ENCODE data around the gene UTY.

UTY gene

DNA sequence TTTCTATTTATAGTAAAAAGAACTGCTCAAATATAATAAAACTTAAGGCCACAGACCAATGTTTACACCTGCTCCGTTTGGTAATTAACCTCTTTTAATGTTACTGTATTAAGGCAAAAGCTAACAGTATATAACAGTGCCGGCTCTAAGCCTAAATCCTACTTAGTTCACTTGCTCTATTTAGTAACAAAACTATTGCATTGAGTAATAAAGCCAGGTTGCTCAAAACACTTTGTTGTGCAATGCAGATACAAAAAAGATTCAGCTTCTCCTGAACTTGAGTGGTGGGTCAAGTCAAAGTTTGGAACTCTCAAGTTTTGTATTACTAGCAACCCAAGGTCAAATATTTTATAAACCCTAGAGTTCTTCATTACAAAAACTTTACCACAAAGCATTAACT lies 116.2 kb downstream of the UTY start:
- TF ChIP-seq TCF4 (CRISPR knock-in tag; IDR thresholded peaks at IDR 0.05; ENCODE audit: borderline replicate concordance) (no peak), ZFP3 (CRISPR knock-in tag; IDR thresholded peaks at IDR 0.05) (no peak), ZNF565 (CRISPR knock-in tag; conservative IDR thresholded peaks at IDR 0.05; ENCODE audit: low read depth) (no peak), BACH2 (CRISPR knock-in tag; IDR thresholded peaks at IDR 0.05; ENCODE audit: borderline replicate concordance) (no peak), SNAI2 (CRISPR knock-in tag; IDR thresholded peaks at IDR 0.05) (no peak), PATZ1 (CRISPR knock-in tag; IDR thresholded peaks at IDR 0.05; ENCODE audit: borderline replicate concordance) (no peak), POU6F1 (CRISPR knock-in tag; IDR thresholded peaks at IDR 0.05; ENCODE audit: borderline replicate concordance, low read depth) (no peak), ZFP30 (CRISPR knock-in tag; IDR thresholded peaks at IDR 0.05) (no peak), PPARA (CRISPR knock-in tag; IDR thresholded peaks at IDR 0.05; ENCODE audit: borderline replicate concordance) (no peak), RARB (CRISPR knock-in tag; IDR thresholded peaks at IDR 0.05) (no peak), TOX (CRISPR knock-in tag; IDR thresholded peaks at IDR 0.05; ENCODE audit: borderline replicate concordance) (no peak), ZNF70 (CRISPR knock-in tag; IDR thresholded peaks at IDR 0.05) (no peak), ISL1 (CRISPR knock-in tag; IDR thresholded peaks at IDR 0.05) (no peak)
- TF ChIP-seq, protein P1, sequence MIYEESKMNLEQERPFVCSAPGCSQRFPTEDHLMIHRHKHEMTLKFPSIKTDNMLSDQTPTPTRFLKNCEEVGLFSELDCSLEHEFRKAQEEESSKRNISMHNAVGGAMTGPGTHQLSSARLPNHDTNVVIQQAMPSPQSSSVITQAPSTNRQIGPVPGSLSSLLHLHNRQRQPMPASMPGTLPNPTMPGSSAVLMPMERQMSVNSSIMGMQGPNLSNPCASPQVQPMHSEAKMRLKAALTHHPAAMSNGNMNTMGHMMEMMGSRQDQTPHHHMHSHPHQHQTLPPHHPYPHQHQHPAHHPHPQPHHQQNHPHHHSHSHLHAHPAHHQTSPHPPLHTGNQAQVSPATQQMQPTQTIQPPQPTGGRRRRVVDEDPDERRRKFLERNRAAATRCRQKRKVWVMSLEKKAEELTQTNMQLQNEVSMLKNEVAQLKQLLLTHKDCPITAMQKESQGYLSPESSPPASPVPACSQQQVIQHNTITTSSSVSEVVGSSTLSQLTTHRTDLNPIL (CRISPR knock-in tag; IDR thresholded peaks at IDR 0.05; ENCODE audit: low read depth), result no peak
- TF ChIP-seq, protein P2, sequence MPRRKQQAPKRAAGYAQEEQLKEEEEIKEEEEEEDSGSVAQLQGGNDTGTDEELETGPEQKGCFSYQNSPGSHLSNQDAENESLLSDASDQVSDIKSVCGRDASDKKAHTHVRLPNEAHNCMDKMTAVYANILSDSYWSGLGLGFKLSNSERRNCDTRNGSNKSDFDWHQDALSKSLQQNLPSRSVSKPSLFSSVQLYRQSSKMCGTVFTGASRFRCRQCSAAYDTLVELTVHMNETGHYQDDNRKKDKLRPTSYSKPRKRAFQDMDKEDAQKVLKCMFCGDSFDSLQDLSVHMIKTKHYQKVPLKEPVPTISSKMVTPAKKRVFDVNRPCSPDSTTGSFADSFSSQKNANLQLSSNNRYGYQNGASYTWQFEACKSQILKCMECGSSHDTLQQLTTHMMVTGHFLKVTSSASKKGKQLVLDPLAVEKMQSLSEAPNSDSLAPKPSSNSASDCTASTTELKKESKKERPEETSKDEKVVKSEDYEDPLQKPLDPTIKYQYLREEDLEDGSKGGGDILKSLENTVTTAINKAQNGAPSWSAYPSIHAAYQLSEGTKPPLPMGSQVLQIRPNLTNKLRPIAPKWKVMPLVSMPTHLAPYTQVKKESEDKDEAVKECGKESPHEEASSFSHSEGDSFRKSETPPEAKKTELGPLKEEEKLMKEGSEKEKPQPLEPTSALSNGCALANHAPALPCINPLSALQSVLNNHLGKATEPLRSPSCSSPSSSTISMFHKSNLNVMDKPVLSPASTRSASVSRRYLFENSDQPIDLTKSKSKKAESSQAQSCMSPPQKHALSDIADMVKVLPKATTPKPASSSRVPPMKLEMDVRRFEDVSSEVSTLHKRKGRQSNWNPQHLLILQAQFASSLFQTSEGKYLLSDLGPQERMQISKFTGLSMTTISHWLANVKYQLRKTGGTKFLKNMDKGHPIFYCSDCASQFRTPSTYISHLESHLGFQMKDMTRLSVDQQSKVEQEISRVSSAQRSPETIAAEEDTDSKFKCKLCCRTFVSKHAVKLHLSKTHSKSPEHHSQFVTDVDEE (CRISPR knock-in tag; IDR thresholded peaks at IDR 0.05), result no peak
- ATAC-seq, result no peak

GRCh38 chrY:13362662-13363061 lies 117.2 kb downstream of the UTY start:
- TF ChIP-seq, protein P2 (CRISPR knock-in tag; IDR thresholded peaks at IDR 0.05), result no peak
- TF ChIP-seq TOX (CRISPR knock-in tag; IDR thresholded peaks at IDR 0.05; ENCODE audit: borderline replicate concordance) (no peak), ZNF70 (CRISPR knock-in tag; IDR thresholded peaks at IDR 0.05) (no peak), PATZ1 (CRISPR knock-in tag; IDR thresholded peaks at IDR 0.05; ENCODE audit: borderline replicate concordance) (no peak), CSDC2 (CRISPR knock-in tag; IDR thresholded peaks at IDR 0.05) (no peak), ZFP30 (CRISPR knock-in tag; IDR thresholded peaks at IDR 0.05) (no peak), ZNF565 (CRISPR knock-in tag; conservative IDR thresholded peaks at IDR 0.05; ENCODE audit: low read depth) (no peak), ARNTL (CRISPR knock-in tag; IDR thresholded peaks at IDR 0.05; ENCODE audit: borderline replicate concordance, low read depth) (no peak), CSRNP3 (CRISPR knock-in tag; IDR thresholded peaks at IDR 0.05) (no peak), ZFP3 (CRISPR knock-in tag; IDR thresholded peaks at IDR 0.05) (no peak), ESRRG (CRISPR knock-in tag; IDR thresholded peaks at IDR 0.05) (no peak), BACH2 (CRISPR knock-in tag; IDR thresholded peaks at IDR 0.05; ENCODE audit: borderline replicate concordance) (no peak), OSR1 (CRISPR knock-in tag; IDR thresholded peaks at IDR 0.05) (no peak), TCF4 (CRISPR knock-in tag; IDR thresholded peaks at IDR 0.05; ENCODE audit: borderline replicate concordance) (no peak), RARB (CRISPR knock-in tag; IDR thresholded peaks at IDR 0.05) (no peak)
- TF ChIP-seq, protein P1 (CRISPR knock-in tag; IDR thresholded peaks at IDR 0.05; ENCODE audit: low read depth), result no peak
- no peak for ATAC-seq

All from SK-N-SH treated with all-trans-retinoic acid at 6 μM for 48 hours (cell line).